Raji (cell line): ENCODE measurements around the gene ANKMY2.
A peak's percentile ranks its signal among the peaks of the same experiment; 100 is the strongest.

ENCODE experiments used
- POLR2A ChIP-seq: IDR thresholded peaks from 2 replicates; pipeline ENCODE4 v1.6.1; 2011; ENCODE audit warnings: low read depth, low read length, control low read depth; ENCODE audit not compliant: insufficient read depth

The ANKMY2 gene

GRCh38 chr7:16644636-16645592 lies 640 bp downstream of the ANKMY2 start:
- TF ChIP-seq POLR2A, result peak; percentile 36; the same call in 1 of the 2 replicates

- no peak for TF ChIP-seq POLR2A
These were observed 1.4 kb downstream of the ANKMY2 start for GRCh38 chr7:16644157-16644556.

- TF ChIP-seq POLR2A, result no peak
These were observed 7.0 kb downstream of the ANKMY2 start for GRCh38 chr7:16638282-16639280.

DNA sequence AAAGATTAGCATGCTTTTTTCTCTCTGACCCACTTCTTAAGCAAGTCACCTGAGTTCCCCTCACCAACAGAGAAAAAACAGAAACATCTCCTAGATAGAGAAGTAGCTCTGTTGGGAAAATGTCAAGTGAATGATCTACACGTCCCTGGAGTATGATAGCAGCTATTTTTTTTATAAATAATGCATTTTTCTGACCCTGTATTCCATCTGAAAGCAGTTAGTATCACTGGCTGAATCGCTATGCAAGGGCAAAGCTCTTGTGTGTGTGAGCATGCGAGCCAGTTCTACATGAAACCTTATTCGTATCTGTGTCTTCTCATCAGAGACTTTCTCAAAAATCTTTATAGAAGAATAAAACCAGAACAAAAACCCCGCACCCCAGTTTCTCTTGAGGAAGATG lies 8.2 kb downstream of the ANKMY2 start:
- no peak for TF ChIP-seq POLR2A

- no peak for TF ChIP-seq POLR2A
These were observed 8.9 kb downstream of the ANKMY2 start for GRCh38 chr7:16636555-16637101.

- no peak for TF ChIP-seq POLR2A
These were observed 11.2 kb downstream of the ANKMY2 start for GRCh38 chr7:16634271-16634738.

DNA sequence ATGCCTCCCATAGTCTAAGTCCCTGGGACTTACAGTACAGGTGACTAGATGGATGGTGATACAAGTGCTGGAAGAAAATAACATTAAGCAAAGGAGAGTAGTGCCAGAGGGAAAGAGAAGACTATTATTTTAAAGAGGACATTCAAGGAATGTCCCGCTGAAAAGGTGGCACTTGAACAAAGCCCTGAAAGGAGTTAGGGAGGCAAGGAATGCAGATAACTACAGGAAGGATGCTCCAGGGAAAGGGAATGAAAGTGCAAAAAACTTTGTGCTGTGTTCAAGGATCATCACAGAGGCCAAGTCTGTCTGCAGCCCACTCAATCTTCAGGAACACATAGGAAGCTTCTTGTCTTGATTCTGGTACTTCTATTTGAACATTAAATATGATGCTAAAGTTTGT lies 14.9 kb downstream of the ANKMY2 start:
- TF ChIP-seq POLR2A, result no peak

GRCh38 chr7:16627236-16627635 lies 18.3 kb downstream of the ANKMY2 start:
- no peak for TF ChIP-seq POLR2A

GRCh38 chr7:16626388-16626787 lies 19.2 kb downstream of the ANKMY2 start:
- no peak for TF ChIP-seq POLR2A

- no peak for TF ChIP-seq POLR2A
These were observed 25.6 kb downstream of the ANKMY2 start for GRCh38 chr7:16619979-16620408.

GRCh38 chr7:16616542-16616941 lies 29.0 kb downstream of the ANKMY2 start:
- TF ChIP-seq POLR2A, result no peak

- TF ChIP-seq POLR2A, result no peak
These were observed 29.4 kb downstream of the ANKMY2 start for GRCh38 chr7:16616122-16616521.

DNA sequence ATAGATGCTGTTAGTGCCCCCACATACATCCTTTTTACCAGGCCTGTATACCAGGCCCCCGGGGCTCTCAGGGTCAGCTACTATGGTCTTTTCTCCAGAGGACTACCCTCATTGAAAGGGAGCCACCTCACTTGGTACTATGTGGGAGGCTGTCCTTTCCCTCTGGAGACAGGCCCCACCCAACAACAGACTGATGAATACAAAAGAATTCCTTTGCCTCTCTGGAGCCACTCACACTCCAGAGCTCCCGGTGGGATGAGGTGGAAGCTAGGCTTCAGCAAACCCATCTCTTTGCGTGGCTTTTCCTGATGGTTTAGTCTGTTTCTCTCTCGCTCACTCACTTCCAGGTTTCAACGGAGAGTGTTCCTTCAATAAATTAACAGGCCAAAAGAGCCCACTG lies 30.3 kb downstream of the ANKMY2 start:
- no peak for TF ChIP-seq POLR2A

DNA sequence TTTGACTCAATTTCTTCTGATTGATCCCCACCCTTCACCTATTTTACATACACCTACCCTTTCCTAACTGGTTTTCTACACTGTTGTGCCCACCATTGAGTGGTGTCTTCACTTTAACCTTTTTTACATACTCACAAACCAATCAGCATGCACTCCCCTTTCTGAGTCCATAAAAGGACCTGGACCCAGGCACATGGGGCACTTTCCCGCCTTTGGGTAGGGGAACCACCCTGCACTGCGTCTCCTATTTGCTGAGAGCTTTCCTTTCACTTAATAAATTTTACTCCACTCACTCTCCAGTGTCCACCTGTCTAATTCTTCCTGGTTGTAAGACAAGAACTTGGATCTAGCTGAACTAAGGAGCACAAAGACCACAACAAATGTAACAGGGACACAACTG lies 33.8 kb downstream of the ANKMY2 start:
- TF ChIP-seq POLR2A, result no peak

- no peak for TF ChIP-seq POLR2A
These were observed 35.6 kb downstream of the ANKMY2 start for GRCh38 chr7:16609842-16610450.
